Measurements from ENCODE around the gene RAB17.
A peak's percentile ranks its signal among the peaks of the same experiment; 100 is the strongest.

RAB17 gene, protein sequence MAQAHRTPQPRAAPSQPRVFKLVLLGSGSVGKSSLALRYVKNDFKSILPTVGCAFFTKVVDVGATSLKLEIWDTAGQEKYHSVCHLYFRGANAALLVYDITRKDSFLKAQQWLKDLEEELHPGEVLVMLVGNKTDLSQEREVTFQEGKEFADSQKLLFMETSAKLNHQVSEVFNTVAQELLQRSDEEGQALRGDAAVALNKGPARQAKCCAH

DNA sequence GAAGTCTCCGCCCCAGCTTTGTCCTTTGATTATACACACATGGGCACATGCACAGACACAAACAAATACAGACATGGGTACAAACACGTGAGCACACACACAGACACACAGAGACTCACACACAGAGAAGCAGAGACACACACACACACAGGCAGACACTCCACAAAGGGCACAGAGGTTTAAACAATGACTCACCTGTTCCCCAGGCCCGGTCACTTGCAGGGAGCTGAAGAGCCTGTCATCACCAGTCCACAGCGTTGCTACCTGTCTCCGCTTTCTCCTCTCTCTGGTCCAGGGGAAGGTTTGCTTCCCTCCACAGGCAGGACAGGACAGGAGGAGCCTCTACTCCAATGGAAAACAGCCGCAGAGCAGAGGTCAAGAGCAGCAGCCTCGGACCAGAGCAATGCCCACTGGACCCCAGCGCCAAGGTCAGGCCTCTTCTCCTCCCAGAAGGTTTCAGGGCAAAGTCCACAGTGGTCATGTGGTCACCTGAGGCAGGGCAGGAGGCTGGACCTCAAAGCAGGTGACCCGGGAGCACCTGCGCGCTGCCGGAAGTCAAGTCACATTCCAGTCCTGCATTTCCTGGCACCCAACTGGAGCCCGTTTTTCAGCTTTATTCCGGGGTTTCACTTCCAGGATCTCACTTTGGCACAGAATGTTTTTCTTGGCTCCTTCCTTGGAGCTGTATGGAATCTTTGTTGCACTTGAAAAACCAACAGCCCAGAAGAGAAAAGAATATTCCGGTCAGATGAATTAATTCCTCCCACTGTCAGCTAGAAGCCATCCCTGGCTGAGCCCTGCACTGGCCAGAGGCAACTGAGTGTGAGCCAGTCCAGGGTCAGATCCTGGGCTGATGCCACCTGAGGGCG lies at the start of gene RAB17:
Gene RAB17 (minus strand): TSS at position 463 of the 869 bp plus-strand sequence. CDS start 4,580 bp downstream, outside the sequence.
- DNase-seq = no peak
- peak; percentile 51 for ATAC-seq

DNA sequence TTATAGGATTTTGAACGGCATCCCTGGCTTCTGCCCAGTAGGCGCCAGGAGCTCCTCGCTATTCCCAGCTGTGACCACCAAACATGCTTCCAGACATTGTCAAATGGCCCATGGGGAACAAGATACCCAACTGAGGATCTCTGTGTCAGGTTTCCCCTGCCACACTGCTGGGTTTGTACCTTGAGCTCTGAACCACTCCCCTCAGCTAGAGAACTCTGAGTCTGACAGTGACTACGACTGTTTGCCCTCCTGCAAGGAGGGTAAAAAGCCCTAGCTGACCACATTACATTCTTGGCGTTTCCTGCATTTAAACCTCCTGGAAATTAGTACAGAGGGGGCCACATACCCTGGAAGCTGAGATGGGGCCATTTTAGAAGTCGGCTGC lies 49.3 kb upstream of the RAB17 start:
- ATAC-seq (no peak), DNase-seq (no peak)

DNA sequence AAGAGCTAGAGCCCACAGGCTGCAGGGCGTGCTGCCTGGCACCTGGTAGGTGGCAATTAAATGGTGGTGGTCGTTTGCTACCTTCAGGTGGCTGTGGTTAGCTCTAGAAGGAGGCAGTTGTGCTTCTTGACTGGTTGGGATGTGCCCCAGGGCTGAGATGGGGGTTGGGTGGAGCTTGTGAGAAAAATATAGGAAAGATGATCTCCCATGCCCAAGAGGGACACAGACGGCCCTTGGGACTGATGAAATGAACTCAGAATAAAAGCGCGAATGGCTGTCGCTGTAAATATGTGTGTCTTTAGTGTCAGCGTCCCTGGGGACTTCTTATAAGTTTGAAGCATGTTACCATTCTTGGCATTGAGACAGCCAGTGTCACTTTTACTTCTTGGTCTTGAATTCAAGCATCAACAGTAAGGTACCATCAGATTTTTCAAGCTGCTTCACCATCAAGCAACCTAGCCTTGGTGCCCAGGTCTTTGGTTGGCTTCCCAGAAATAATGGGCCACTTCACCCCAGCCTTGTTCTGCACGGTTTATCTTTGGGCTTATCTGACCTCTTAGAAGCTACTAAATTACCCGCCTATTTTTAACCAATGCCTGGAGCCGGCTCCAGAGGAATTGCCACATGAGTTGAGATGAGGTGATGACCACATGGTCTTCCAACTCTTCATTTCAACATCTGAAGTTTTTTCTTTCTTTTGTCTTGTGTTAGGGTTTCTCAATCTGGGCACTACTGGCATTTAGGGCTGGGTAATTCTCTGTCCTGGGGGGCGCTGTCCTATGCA lies 48.7 kb upstream of the RAB17 start:
- DNase-seq (no peak), ATAC-seq (no peak)

GRCh38 chr2:237638176-237638575 lies 47.6 kb upstream of the RAB17 start:
- DNase-seq = no peak
- no peak for ATAC-seq

GRCh38 chr2:237637429-237638135 lies 47.0 kb upstream of the RAB17 start:
- no peak for DNase-seq
- ATAC-seq = no peak

DNA sequence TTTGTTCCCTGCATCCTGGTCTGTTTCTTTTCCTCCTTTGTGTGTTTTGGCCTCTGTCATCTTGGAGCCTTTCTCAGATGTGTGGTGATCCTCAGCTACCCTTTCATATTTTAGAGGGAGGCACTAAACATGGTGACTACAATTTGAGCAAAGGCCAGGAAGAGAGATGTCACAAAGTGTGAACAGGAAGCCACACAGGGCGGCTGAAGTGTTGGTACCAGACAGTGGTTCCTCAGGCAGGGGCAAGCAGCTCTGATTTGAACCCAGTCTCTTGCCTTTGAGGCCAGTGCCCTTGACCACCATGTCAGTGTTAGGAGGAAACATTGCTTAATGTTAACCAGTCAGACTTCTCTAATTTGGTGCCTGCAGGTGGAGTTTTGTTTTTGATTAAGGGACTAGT lies 46.0 kb upstream of the RAB17 start:
- ATAC-seq (no peak), DNase-seq (no peak)

DNA sequence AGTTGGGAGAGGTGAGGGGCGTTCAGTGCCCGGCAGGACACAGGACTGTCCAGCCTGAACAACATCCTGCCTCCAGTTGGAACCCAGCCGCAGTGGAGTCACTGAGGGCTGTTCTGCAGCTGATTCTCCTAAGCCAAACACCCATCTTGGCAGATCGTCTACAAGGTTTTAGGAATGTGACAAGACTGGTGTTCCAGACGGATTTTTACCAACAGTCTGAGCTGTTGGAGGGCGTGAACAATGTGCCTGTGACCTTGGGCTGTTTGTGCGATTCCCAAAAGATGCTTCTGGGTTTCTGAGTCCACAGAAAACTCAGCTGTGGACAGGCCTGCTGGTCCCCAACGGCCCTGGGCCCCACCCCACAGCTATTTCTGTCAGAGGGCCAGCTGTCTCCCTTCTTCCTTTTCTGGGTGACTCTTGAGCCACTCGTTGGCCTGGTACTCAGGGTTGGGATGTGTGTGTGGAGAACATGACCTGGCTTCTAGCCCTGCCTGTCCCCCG lies 42.6 kb upstream of the RAB17 start:
- ATAC-seq (no peak), DNase-seq (no peak)

DNA sequence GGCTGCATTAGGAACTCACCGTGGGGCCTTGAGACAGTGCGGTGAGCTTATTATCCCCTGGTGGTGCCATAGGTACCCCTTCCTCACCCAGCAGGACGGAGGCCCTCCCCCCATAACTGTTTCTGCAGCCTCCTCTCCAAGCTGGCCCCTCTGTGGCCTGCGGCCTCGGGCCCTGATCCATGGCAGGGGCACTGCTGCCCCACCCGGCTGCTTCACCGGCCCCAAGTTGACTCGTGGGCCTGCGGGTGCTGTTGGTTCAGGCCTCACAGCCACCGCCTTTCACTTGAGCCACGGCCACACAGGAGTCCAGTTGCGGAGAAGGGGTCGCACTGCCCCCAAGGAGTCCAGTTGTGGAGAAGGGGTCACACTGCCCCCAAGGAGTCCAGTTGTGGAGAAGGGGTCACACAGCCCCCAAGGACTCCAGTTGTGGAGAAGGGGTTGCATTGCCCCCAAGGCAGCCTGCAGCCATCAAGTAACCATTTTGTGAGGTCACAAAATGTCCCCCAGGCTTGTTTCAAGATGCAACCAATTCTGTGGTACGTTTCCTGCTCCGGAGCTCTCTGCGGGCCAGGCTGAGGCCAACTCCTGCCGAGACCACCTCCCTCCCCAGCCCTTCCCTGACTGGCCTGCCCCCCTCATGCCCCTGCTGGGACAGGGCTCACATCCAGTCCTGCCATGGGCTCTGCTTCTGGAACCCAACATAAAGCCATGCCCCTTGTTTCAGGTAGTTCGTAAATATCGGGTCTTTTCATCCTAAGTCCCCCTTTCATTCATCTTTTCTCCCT lies 41.5 kb upstream of the RAB17 start:
- ATAC-seq (no peak), DNase-seq (no peak)

DNA sequence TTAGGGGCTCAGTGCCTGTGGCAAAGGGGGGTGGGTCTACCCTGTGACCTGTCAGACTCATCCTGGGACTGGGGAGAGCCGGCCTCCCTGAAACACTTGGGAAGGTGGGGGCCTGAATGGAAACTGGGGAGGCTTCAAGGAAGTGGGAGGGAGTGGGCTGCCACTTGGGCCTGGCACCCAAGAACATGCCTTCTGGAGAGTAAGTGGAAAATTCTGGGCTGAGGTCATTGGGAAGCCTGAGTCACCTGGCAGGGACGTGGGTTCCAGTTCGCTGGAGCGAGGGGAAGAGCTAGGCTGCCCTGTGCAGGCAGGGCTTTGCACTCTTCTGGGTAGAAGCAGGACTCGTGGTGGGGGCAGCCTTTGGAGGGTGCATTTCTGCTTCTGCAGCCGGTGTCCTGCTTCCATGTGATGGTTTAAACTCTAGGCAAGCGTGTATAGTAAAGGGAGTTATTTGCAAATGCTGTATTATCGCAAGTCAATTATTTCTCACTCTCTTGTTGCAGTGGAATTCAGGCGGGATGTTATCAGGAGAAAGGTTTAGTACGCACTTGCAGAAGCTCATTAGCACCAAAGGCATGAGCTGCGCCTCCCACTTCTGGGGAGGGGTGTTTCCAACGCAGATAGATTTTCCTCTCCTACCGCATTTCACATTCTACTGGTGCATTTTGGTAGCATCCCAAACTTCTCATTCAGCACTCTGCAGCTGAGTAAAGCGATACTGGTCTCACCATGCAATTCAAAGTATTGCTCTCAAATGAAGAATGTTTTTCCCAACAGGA lies 40.7 kb upstream of the RAB17 start:
- ATAC-seq = peak; percentile 35

GRCh38 chr2:237630216-237631000 lies 39.9 kb upstream of the RAB17 start:
- ATAC-seq (no peak), DNase-seq (no peak)

More for the DNA sequence above, 40.7 kb upstream of the RAB17 start:
- DNase-seq = no peak

DNA sequence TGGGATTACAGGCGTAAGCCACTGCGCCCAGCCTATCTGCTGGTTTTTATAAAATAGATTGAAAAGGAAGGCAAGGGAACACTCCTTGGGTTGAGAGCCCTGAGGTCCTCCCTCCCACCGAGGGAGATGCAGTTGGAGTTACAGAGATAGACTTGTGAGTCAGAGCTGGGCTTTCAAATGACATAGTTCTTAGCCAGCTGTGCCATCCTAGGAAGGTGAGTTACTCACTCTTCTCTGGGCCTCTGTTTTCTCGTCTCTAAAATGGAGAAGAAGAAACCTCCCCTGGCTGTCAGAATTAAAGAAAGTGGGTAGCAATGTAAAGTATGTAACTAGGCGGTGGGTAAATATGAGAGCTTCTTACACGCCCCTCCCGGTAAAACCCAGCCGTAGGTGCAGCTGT lies 39.2 kb upstream of the RAB17 start:
- peak; percentile 53 for ATAC-seq
- DNase-seq = no peak

- ATAC-seq = no peak
- no peak for DNase-seq
Measured at GRCh38 chr2:237629188-237629534, 38.6 kb upstream of the RAB17 start.

DNA sequence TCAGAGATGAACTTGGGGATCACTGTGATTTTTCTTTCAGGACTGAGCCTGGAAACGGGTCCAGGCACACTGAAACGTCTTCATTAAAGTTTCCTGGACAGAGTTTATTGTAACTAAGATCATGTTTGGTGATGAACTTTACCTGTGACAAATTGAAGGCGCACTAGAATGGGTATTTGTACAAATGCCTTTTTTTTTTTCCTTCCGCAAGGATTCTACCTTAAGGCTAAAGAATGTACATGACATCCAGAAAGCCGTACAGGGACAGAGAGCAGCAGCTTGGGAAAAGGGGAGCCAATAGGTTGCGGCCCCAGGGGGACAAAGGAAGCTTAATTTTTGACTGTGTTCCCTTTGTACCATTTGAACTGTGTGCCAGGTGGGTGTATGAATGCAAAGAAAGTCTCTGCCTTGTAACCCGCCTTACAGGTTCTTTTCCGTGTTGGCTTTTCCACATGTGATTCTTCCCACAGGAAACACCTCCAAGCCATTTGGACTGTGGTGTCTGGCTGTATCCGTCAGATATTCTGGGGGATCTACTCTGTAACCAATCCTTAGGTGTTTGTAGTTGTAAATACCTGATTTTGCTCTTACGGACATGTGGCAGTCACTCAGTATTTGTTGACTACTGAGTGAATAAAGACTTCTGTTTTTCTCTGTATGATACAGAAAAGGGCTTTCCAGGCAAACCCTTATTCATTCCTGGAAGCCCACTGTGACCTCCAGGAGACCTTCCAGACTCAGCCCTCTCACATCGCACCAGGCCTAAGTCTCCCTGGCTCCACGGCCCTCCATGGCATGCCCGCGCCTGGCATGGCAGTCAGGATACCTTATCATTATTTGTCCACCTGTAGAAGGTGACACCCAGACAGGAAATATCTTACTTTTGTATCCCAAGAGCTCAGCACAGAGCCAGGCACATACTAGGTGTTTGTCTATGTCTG lies 38.0 kb upstream of the RAB17 start:
- DNase-seq = no peak
- no peak for ATAC-seq

- ATAC-seq (peak; percentile 35), DNase-seq (peak; percentile 27)
Measured at GRCh38 chr2:237627441-237628246, 37.1 kb upstream of the RAB17 start, which contains the start of gene LRRFIP1. TSS of gene LRRFIP1 (plus strand) at chr2:237627587. CDS start at chr2:237627645, 58 bp downstream.

DNA sequence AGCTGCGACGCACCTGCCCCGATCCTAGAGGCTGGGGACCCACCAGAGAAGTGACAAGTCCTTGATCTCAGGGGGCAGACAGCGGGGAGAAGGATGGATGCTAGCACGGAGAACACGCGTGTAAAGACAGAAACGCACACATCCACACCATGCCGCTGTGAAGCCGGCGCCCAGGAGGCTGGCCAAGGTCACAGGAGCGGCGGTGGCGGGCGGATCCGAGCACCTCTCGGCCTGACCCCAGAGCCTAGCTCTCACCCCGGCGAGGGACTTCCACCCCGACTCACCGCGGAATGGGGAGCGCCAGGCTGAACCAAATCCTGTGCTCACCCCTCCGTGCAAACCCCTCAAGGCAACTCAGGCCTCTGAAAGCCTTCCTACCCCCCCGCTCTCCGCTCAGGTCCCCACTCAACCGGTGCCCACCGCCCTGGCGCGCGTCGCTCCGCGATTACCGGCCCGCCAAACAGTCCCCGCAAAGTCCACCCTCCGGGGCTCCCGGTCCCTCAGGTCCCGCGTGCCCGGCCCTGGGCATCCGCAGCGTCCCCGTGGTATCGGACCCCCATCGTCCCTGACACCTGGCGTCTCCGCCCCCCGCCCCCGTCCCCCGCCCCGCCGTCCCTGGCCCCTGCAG lies 36.4 kb upstream of the RAB17 start:
- ATAC-seq (no peak), DNase-seq (no peak)

DNA sequence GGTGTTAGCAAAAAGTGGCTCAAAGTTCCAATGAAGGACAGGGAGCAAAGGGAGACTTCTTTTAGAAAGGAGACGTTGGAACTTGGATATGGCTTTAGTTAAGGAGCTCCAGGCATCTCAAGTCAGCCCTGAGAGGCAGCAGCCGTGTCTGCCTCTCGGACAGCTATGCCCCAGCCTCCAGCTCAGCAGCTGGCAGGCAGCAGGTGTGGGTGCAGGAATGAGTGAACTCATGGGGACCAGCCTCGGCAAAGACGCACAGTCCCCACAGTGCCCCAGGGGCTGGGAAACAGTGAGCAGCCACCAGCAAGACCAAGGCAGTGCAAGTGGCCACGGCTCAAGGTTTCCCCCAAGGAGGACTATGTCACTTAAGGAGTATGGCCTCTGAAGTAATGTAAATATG lies 35.2 kb upstream of the RAB17 start:
- no peak for DNase-seq
- no peak for ATAC-seq

DNA sequence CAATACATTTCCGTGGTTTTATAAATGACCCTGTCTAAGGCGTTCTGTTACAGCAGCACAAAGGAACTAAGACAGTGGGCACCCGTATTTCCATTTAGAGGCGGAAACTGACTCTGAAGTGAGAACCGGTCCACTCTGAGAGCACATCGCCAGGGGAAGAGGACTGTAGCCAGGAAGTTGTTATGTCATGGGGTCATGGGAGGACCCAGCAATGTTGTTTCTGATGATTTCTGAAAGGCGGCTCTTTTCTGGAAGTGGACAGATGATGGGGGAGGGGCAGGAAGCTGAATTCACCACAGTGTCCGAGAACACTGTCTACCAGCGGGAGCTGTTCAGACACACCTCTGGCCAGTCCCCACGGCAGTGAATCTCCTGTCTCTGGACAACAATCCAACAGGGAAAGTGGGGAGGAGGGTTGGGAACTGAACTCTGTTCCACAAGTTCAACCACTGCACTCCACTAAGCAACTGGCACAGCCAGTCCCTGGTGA lies 34.7 kb upstream of the RAB17 start:
- no peak for DNase-seq
- ATAC-seq = no peak
